MCF 10A (cell line): Measurements from ENCODE around the gene USP17L17. TPM values are rescaled to one million over a fixed set of nuclear protein-coding genes. Genes with fewer than 3 reads are reported as not detected.
A peak's percentile ranks its signal among the peaks of the same experiment; 100 is the strongest.
"Not testable (repeated sequence)": the region's sequence is repeated elsewhere in the genome, so short reads cannot be mapped to it uniquely, and the experiment has no call there.

Experiments used
- Bru-seq: library from RNA; stranded (reverse); fragments of 400-500 nt; gene quantifications from one replicate; lab custom pipeline; 2021; lab: Mats Ljungman, UMichigan
- BruChase-seq, 2 experiments: library from RNA; stranded (reverse); fragments of 400-500 nt; gene quantifications; one replicate each; lab custom pipeline; 2021; lab: Mats Ljungman, UMichigan
- BruUV-seq: library from RNA; stranded (reverse); fragments of 400-500 nt; replicated peaks from 2 replicates; lab custom pipeline; 2021; lab: Mats Ljungman, UMichigan
- CTCF ChIA-PET: fragments of 300-600 bp; sonication (Branson Sonifier 250); formaldehyde crosslinking; extraction: SDS; loops from one replicate; lab custom pipeline; 2021; ENCODE audit warnings: antibody characterized with exemption, inconsistent platforms; lab: Yijun Ruan, JAX
- POLR2A ChIA-PET: fragments of 300-600, 350-650 bp; sonication (Branson Sonifier 250); formaldehyde crosslinking; extraction: SDS; loops from one replicate; lab custom pipeline; 2020; ENCODE audit warnings: antibody characterized with exemption, inconsistent platforms; lab: Yijun Ruan, JAX
- DNase-seq: peaks from one replicate; pipeline ENCODE4 v3.0.0-alpha.2; 2018; ENCODE audit not compliant: unreplicated experiment
- H3K27ac Mint-ChIP-seq: one replicate; pipeline ENCODE4 v1.8.0; 2022; ENCODE audit warnings: mild to moderate bottlenecking, low read depth, mixed read lengths; ENCODE audit not compliant: unreplicated experiment
- H3K27me3 Mint-ChIP-seq: one replicate; pipeline ENCODE4 v1.8.0; 2022; ENCODE audit warnings: mixed read lengths; ENCODE audit not compliant: insufficient read depth, unreplicated experiment
- H3K36me3 Mint-ChIP-seq: one replicate; pipeline ENCODE4 v1.8.0; 2022; ENCODE audit warnings: mild to moderate bottlenecking, moderate library complexity, mixed read lengths; ENCODE audit not compliant: insufficient read depth, unreplicated experiment
- H3K4me1 Mint-ChIP-seq: one replicate; pipeline ENCODE4 v1.8.0; 2022; ENCODE audit warnings: mixed read lengths; ENCODE audit not compliant: insufficient read depth, unreplicated experiment
- H3K4me3 Mint-ChIP-seq: one replicate; pipeline ENCODE4 v1.8.0; 2022; ENCODE audit warnings: mild to moderate bottlenecking, moderate library complexity, mixed read lengths; ENCODE audit not compliant: unreplicated experiment
- H3K9me3 Mint-ChIP-seq: one replicate; pipeline ENCODE4 v1.8.0; 2022; ENCODE audit warnings: mixed read lengths; ENCODE audit not compliant: unreplicated experiment
- intact Hi-C: fragments of 100-400 bp; cut with micrococcal nuclease; formaldehyde crosslinking; loops from 2 replicates; pipeline ENCODE4 v1.14.1; 2022
- long read RNA-seq: library from polyadenylated mRNA; stranded (forward); transcript quantifications from one replicate; pipeline ENCODE4 v2.0.0, GENCODE V29; 2022
- total RNA-seq: library from RNA; stranded (reverse); gene quantifications from 2 replicates; pipeline ENCODE4 v1.2.3, GENCODE V29; 2022

The USP17L17 gene
- not detected in 2 replicates for total RNA-seq
- not detected for Bru-seq, nascent RNA
- BruChase-seq, experiment 1, labeled RNA remaining after a 6-hour chase = not detected
- not detected for BruChase-seq, experiment 2, labeled RNA remaining after a 2-hour chase
- long read RNA-seq = 0 reads

GRCh38 chr4:9243579-9243978 is at the start of gene USP17L17:
TSS of gene USP17L17 (plus strand) at chr4:9243879. CDS start at chr4:9243879, 0 bp downstream.
- H3K4me3 Mint-ChIP-seq, H3K36me3 Mint-ChIP-seq, CTCF ChIA-PET, H3K4me1 Mint-ChIP-seq, POLR2A ChIA-PET, intact Hi-C loops, BruUV-seq, H3K27ac Mint-ChIP-seq, DNase-seq, H3K9me3 Mint-ChIP-seq, H3K27me3 Mint-ChIP-seq: not testable (repeated sequence)

GRCh38 chr4:9210357-9210756 is 33.3 kb upstream of the USP17L17 start, which contains the start of gene USP17L10:
TSS of gene USP17L10 (plus strand) at chr4:9210657. CDS start at chr4:9210657, 0 bp downstream.
- CTCF ChIA-PET, H3K36me3 Mint-ChIP-seq, DNase-seq, POLR2A ChIA-PET, H3K9me3 Mint-ChIP-seq, BruUV-seq, H3K4me3 Mint-ChIP-seq, H3K27ac Mint-ChIP-seq, H3K4me1 Mint-ChIP-seq, intact Hi-C loops, H3K27me3 Mint-ChIP-seq: not testable (repeated sequence)

DNA sequence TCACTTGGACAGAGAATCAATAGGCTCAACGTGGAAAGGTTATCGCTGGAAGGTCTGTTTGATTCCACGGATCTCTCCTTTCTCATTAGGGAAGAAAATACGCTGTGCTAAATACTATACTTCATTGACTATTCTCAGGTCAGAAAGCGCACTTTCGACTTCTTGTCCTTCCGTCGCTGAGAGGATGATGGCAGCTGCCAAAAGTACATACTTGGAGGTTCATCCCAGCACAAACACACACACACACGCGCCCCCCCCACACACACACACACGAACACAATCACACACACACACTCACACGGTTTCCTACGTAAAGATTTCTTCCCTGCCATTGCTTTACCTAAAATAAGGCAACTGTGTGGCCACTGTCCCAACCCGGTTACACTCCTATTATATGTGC is 29.0 kb upstream of the USP17L17 start:
- H3K4me3 Mint-ChIP-seq, H3K9me3 Mint-ChIP-seq, CTCF ChIA-PET, intact Hi-C loops, BruUV-seq, H3K36me3 Mint-ChIP-seq, H3K27me3 Mint-ChIP-seq, H3K4me1 Mint-ChIP-seq, POLR2A ChIA-PET, DNase-seq, H3K27ac Mint-ChIP-seq: not testable (repeated sequence)

- POLR2A ChIA-PET, H3K27me3 Mint-ChIP-seq, BruUV-seq, H3K27ac Mint-ChIP-seq, DNase-seq, CTCF ChIA-PET, H3K9me3 Mint-ChIP-seq, H3K4me1 Mint-ChIP-seq, H3K36me3 Mint-ChIP-seq, intact Hi-C loops, H3K4me3 Mint-ChIP-seq: not testable (repeated sequence)
Measured at GRCh38 chr4:9215105-9215504, 28.6 kb upstream of the USP17L17 start, which contains the start of gene USP17L11. TSS of gene USP17L11 (plus strand) at chr4:9215405. CDS start at chr4:9215405, 0 bp downstream.

- POLR2A ChIA-PET, H3K27me3 Mint-ChIP-seq, CTCF ChIA-PET, H3K4me1 Mint-ChIP-seq, DNase-seq, BruUV-seq, H3K36me3 Mint-ChIP-seq, intact Hi-C loops, H3K27ac Mint-ChIP-seq, H3K4me3 Mint-ChIP-seq, H3K9me3 Mint-ChIP-seq: not testable (repeated sequence)
Measured at GRCh38 chr4:9219852-9220251, 23.8 kb upstream of the USP17L17 start, which contains the start of gene USP17L12. TSS of gene USP17L12 (plus strand) at chr4:9220152. CDS start at chr4:9220152, 0 bp downstream.

DNA sequence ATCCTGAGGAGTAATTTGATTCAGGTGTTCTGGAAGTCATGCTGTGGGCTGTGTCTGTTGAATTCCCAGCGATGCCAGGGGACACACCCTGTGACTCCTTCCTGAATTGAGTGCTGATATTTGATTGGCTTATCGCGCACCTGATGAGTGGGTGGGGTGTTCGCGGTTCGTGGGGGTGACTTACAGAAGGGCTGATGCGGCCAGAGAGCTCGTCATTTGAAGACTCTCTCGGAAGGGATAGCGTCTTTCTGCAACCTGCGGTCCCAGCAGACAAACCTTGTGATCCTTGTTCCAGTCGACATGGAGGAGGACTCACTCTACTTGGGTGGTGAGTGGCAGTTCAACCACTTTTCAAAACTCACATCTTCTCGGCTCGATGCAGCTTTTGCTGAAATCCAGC is 19.1 kb upstream of the USP17L17 start, which contains the start of gene USP17L13:
USP17L13 (plus strand) TSS at position 301 of the 400 bp plus-strand sequence; CDS start at position 301, 0 bp downstream.
- BruUV-seq, H3K4me3 Mint-ChIP-seq, H3K36me3 Mint-ChIP-seq, H3K27ac Mint-ChIP-seq, H3K9me3 Mint-ChIP-seq, POLR2A ChIA-PET, CTCF ChIA-PET, H3K4me1 Mint-ChIP-seq, H3K27me3 Mint-ChIP-seq, DNase-seq, intact Hi-C loops: not testable (repeated sequence)

GRCh38 chr4:9230249-9230648 is 13.4 kb upstream of the USP17L17 start:
- POLR2A ChIA-PET, H3K27ac Mint-ChIP-seq, H3K27me3 Mint-ChIP-seq, H3K4me3 Mint-ChIP-seq, CTCF ChIA-PET, DNase-seq, BruUV-seq, H3K36me3 Mint-ChIP-seq, intact Hi-C loops, H3K9me3 Mint-ChIP-seq, H3K4me1 Mint-ChIP-seq: not testable (repeated sequence)

GRCh38 chr4:9234085-9234484 is 9.6 kb upstream of the USP17L17 start, which contains the start of gene USP17L15:
TSS of gene USP17L15 (plus strand) at chr4:9234385. CDS start at chr4:9234385, 0 bp downstream.
- H3K27ac Mint-ChIP-seq, H3K4me3 Mint-ChIP-seq, POLR2A ChIA-PET, H3K27me3 Mint-ChIP-seq, H3K4me1 Mint-ChIP-seq, intact Hi-C loops, H3K36me3 Mint-ChIP-seq, DNase-seq, H3K9me3 Mint-ChIP-seq, CTCF ChIA-PET, BruUV-seq: not testable (repeated sequence)

DNA sequence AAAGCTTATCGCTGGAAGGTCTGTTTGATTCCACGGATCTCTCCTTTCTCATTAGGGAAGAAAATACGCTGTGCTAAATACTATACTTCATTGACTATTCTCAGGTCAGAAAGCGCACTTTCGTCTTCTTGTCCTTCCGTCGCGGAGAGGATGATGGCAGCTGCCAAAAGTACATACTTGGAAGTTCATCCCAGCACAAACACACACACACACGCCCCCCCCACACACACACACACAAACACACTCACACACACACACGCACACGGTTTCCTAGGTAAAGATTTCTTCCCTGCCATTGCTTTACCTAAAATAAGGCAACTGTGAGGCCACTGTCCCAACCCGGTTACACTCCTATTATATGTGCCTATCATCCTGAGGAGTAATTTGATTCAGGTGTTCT is 5.2 kb upstream of the USP17L17 start:
- H3K4me1 Mint-ChIP-seq, intact Hi-C loops, POLR2A ChIA-PET, H3K27ac Mint-ChIP-seq, H3K36me3 Mint-ChIP-seq, H3K9me3 Mint-ChIP-seq, BruUV-seq, CTCF ChIA-PET, H3K27me3 Mint-ChIP-seq, H3K4me3 Mint-ChIP-seq: not testable (repeated sequence)
- peak; percentile 0 for DNase-seq
